ENCODE measurements around the gene ADSL. TPM values are rescaled to one million over a fixed set of nuclear protein-coding genes. Genes with fewer than 3 reads are reported as not detected.
A peak's percentile ranks its signal among the peaks of the same experiment; 100 is the strongest.

ADSL gene
- total RNA-seq, 3 donors from 2014 or later (not counting 1 experiment from before 2014, with no cell fraction given), result 31.3 to 49.8 (median 41.2) TPM

DNA sequence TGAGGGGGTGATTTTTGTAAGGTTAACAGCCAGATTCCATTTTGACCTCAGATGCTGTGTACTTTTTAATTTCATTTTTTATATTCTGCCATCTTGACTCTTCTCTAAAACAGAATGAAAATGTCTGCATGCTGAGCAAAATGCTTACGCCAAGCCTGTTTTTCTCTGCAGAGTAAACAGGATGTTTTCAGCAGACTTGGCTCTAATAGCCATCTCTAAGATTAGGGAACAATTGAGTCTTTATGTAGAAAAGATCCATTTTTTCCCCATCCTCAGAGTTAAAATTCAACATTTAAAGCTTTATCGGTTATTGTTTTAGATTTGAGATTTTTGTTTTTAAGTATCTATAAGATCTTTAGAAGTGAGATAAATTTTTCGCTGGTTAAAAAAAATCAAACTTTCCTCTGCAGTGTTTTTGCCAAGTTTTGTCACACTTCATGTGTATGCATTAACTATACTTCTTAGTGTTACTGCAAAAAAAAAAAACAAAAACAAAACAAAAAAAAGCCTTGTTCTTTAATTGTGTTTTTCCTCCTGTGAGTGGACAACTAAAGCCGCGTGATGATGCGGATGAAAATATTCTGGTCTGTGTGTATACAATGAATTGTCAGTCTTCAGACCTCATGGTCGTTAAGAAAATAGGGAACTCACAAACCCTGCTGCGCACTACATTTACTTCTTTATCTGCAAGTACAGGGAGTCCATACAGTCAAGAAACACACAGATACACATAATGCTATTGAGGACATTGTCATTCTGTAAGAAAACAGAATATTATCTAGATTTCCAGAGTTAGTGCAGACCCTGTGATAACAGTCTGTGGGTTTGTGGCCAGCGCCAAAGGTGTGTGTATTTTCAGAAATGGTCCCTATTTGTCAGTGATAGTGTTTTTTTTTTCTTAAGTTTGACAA lies 17.5 kb upstream of the ADSL start:
- Histone ChIP-seq H3K27ac (ENCODE audit: low read length) (no peak overlapping the region), H3K4me1 (ENCODE audit: control insufficient read depth, insufficient read depth, low read length) (peaks cover 24% of the 10 kb centered on the region), H3K36me3 (ENCODE audit: control insufficient read depth, insufficient read depth, low read length) (peaks cover 7% of the 10 kb centered on the region), H3K27me3 (ENCODE audit: control insufficient read depth, insufficient read depth, low read length) (no peaks in the 10 kb centered on the region), H3K4me3 (ENCODE audit: low read length) (no peak overlapping the region), H3K9me3 (ENCODE audit: control insufficient read depth, insufficient read depth, low read length) (no peaks in the 10 kb centered on the region)
- TF ChIP-seq, protein P1, sequence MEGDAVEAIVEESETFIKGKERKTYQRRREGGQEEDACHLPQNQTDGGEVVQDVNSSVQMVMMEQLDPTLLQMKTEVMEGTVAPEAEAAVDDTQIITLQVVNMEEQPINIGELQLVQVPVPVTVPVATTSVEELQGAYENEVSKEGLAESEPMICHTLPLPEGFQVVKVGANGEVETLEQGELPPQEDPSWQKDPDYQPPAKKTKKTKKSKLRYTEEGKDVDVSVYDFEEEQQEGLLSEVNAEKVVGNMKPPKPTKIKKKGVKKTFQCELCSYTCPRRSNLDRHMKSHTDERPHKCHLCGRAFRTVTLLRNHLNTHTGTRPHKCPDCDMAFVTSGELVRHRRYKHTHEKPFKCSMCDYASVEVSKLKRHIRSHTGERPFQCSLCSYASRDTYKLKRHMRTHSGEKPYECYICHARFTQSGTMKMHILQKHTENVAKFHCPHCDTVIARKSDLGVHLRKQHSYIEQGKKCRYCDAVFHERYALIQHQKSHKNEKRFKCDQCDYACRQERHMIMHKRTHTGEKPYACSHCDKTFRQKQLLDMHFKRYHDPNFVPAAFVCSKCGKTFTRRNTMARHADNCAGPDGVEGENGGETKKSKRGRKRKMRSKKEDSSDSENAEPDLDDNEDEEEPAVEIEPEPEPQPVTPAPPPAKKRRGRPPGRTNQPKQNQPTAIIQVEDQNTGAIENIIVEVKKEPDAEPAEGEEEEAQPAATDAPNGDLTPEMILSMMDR (IDR thresholded peaks at IDR 0.05), result no peak
- H3K36me3 Mint-ChIP-seq, result peaks cover 6% of the 10 kb centered on the region
- 51% methylated on average over 7 of the region's 9 CpGs for WGBS (ENCODE audit: insufficient coverage)
- ATAC-seq (peak in 1 of 3 donors; percentile 38), DNase-seq (no peak)
- peaks cover 18 to 32% of the 10 kb centered on the region in 2 donors for H3K4me1 Mint-ChIP-seq
- no peaks in the 10 kb centered on the region for H3K9me3 Mint-ChIP-seq
- intact Hi-C loops (cut with micrococcal nuclease), result no loop called here
- no peak overlapping the region for H3K4me3 Mint-ChIP-seq
- H3K27ac Mint-ChIP-seq, result peak overlapping the region; percentile 55 to 66
- H3K27me3 Mint-ChIP-seq (ENCODE audit: low read depth in 2 of 2), result no peaks in the 10 kb centered on the region

DNA sequence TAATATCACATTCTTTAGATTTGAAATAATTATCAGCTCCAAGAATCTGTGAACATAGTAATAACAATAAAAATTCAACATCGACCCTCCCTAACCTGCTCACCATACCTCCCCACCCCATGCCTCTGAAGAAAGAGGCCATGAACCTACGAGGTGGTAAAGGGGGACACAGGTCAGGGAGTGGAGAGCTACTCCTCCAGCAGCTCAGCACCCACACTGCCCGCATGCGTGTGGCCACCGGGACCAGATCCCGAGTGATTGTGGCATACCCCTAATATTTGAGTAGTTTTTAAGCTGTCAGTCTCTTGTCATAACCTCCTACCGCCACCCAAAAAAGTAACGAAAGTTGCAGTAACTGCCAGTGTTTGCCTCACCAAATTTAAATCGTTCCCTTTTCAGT lies 16.8 kb upstream of the ADSL start:
- no peaks in the 10 kb centered on the region for H3K27me3 Mint-ChIP-seq (ENCODE audit: low read depth in 2 of 2)
- peaks cover 6% of the 10 kb centered on the region for H3K36me3 ChIP-seq (ENCODE audit: control insufficient read depth, insufficient read depth, low read length)
- TF ChIP-seq, protein P1 (IDR thresholded peaks at IDR 0.05), result no peak
- intact Hi-C loops (cut with micrococcal nuclease), result no loop called here
- no peaks in the 10 kb centered on the region for H3K27me3 ChIP-seq (ENCODE audit: control insufficient read depth, insufficient read depth, low read length)
- DNase-seq, result no peak
- H3K9me3 ChIP-seq (ENCODE audit: control insufficient read depth, insufficient read depth, low read length), result no peaks in the 10 kb centered on the region
- H3K4me1 Mint-ChIP-seq, result peaks cover 13 to 30% of the 10 kb centered on the region in 2 donors
- H3K9me3 Mint-ChIP-seq, result no peaks in the 10 kb centered on the region
- no peak overlapping the region for H3K4me3 ChIP-seq (ENCODE audit: low read length)
- no peak overlapping the region for H3K27ac ChIP-seq (ENCODE audit: low read length)
- peaks cover 6% of the 10 kb centered on the region for H3K36me3 Mint-ChIP-seq
- 59% methylated on average over 8 of the region's 9 CpGs for WGBS (ENCODE audit: insufficient coverage)
- no peak overlapping the region for H3K4me3 Mint-ChIP-seq
- no peak for ATAC-seq
- peak overlapping the region; percentile 66 to 76 for H3K27ac Mint-ChIP-seq
- peaks cover 17% of the 10 kb centered on the region for H3K4me1 ChIP-seq (ENCODE audit: control insufficient read depth, insufficient read depth, low read length)

DNA sequence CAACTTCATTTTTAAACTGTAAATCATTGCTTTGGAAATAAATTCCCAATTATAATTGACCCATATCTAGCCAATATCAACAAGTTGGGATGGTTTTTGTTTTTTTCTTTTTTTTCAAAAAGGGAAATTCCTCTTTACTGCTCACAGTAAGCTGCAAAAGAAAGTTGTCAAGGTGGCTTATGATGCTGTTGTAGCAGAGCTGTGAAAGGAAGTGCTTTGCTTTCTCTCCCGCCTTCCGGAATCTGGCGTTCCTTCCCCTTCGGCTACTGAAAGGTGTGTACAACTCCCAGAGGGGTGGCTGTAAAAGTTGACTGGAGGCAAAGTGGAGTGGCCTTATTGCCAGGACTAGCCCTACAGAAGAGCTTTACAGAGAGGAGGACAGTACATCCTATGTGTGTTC lies 16.2 kb upstream of the ADSL start:
- no peak overlapping the region for H3K4me3 ChIP-seq (ENCODE audit: low read length)
- H3K36me3 ChIP-seq (ENCODE audit: control insufficient read depth, insufficient read depth, low read length), result peaks cover 6% of the 10 kb centered on the region
- Mint-ChIP-seq H3K4me3 (no peak overlapping the region), H3K27me3 (ENCODE audit: low read depth in 2 of 2) (no peaks in the 10 kb centered on the region), H3K27ac (peak overlapping the region in 1 of 2 donors; percentile 76), H3K4me1 (peaks cover 13 to 30% of the 10 kb centered on the region in 2 donors), H3K9me3 (no peaks in the 10 kb centered on the region), H3K36me3 (peaks cover 6% of the 10 kb centered on the region)
- H3K27me3 ChIP-seq (ENCODE audit: control insufficient read depth, insufficient read depth, low read length), result no peaks in the 10 kb centered on the region
- 63% methylated on average over 4 of the region's 4 CpGs for WGBS (ENCODE audit: insufficient coverage)
- peaks cover 14% of the 10 kb centered on the region for H3K4me1 ChIP-seq (ENCODE audit: control insufficient read depth, insufficient read depth, low read length)
- no peak overlapping the region for H3K27ac ChIP-seq (ENCODE audit: low read length)
- no peaks in the 10 kb centered on the region for H3K9me3 ChIP-seq (ENCODE audit: control insufficient read depth, insufficient read depth, low read length)
- TF ChIP-seq, protein P1 (IDR thresholded peaks at IDR 0.05), result no peak
- ATAC-seq (no peak), DNase-seq (peak in 1 of 2 donors; percentile 57)
- intact Hi-C loops (cut with micrococcal nuclease), result no loop called here
